ENCODE measurements around the gene HOXA13.

Gene HOXA13

DNA sequence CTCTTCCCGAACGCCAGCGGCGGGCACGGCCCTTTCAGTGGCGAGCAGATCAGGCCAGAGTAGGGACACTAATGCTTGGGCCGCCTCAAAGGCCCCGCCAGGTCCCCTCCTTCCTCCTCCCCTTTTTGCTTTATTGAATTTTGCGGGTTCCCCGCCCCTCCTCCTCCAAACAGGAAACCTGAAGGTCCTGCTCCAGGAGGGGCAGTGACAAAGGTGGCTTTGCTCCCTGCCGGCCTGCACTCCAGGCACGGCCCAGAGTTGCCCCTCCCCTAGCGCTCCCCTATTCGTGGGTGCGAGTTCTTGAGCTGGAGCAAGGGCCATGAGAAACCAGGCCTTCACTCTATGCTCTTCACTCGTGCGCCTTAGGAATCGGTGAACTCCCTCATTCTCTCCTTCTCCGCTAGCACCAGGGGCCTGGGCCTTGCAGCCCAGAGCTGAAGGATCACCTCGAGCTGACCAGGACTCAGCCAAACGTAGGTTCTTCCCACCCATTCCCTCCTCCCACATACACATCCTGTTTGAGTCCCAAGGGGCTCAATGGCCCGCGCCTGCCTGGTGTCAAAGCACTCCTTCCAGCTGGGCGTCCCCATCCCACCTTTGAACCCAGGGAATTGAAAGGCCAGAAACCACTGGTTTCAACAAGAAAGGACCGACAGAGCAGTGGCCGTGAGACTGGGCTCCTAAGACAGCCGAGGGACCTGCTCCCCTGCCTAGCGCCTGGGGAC is 51.7 kb downstream of the HOXA13 start:
- peak; percentile 51 for DNase-seq (ENCODE audit: low spot score)

DNA sequence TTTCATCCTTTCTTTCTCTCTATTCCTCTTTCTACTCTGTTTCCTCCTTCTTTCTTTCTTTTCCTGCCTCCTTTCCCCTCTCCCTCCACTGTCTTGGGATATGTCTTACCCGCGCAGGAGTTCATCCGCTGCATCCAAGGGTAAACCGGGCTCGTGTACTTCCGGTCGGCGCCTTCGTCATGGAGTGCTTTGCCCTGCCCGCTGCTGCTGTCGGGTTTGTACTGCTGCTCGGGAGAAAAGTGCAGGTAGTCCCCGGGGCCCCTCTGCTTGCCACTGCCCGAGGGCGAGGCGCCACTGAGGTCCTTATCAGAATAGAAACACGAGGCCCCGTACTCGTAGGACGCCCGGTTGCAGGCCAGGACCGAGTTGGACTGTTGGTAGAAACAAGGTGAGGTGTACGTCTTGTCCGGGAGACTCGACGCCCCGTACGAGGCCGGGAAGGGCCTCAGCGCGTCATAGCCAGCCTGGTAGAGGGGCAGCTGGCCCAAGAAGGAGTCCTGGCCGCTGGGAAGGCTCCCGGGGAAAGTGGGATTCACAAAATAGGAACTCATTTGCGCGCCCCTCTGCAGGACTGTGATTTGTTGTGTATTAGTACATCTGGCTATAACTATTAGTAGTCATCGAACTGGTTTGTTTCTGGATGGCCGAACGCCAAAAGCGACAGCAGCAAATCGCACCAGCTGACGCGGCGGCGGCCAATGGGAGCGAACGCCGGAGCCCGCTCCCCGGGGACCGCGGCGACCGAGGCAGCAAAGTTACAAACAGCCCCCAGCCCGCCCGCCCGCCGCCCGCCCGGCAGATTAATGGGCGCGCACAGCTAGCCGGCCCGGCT is 52.5 kb downstream of the HOXA13 start, which contains the start of gene HOXA6:
HOXA6 (minus strand) TSS at position 576 of the 832 bp plus-strand sequence; CDS start at position 551, 25 bp downstream.
- DNase-seq (ENCODE audit: low spot score), result peak; percentile 80

DNA sequence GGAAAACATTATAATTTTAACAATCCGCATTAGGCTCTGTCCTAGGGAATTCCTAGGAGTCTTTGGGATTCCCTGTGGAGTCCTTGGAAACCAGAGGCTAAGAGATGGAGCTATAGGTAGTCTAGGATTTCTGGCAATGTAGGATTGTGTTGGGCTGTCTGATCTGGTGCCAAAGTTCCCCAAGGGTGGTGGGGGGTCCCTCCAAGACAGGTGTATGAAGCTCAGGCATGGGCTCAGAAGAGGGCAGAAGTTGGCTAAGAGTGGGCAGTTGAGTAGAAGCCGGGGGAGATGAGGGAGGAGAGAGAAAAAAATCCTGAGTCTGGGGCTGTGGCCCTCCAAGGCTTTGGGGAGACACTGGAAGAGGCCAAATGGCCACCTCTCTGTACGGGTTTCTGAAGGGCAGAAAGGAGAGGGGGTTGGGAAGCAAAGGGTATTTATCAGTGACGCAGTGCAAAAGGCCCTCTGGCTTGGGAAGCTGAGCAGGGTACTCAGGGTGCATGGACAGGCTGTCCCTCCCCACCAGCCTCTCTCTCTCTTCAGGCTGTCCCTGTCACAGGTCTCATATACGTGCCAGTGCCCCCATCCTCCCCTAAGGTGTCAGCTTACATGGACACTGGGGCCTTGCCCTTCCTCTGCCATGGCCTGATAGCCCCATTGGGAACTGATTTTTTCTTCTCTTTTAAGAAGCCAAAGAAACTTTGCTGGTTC is 53.2 kb downstream of the HOXA13 start:
- no peak for DNase-seq (ENCODE audit: low spot score)

DNA sequence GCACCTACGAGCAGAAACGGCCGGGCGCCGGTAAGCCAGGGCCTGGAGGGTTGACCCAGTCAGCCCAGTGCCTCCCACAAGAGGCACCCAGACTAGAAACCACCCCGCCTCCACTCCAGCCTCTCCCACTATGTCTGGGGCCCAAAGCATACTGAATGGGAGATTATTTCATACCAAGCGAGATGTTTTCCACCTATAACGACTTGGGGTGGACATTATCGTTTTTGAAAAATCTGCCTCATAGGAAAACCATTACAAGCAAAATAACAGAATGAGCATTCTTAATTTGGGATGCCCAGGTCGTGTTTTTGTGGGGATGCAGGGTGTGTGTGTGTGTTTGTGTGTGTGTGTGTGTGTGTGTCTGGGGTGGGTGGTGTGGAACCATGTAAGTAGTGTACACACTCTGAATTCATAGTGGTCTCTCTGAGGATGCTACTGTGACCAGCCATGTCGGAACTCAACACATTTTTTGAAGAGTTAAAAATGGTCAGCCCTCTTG is 53.9 kb downstream of the HOXA13 start:
- DNase-seq (ENCODE audit: low spot score), result no peak

DNA sequence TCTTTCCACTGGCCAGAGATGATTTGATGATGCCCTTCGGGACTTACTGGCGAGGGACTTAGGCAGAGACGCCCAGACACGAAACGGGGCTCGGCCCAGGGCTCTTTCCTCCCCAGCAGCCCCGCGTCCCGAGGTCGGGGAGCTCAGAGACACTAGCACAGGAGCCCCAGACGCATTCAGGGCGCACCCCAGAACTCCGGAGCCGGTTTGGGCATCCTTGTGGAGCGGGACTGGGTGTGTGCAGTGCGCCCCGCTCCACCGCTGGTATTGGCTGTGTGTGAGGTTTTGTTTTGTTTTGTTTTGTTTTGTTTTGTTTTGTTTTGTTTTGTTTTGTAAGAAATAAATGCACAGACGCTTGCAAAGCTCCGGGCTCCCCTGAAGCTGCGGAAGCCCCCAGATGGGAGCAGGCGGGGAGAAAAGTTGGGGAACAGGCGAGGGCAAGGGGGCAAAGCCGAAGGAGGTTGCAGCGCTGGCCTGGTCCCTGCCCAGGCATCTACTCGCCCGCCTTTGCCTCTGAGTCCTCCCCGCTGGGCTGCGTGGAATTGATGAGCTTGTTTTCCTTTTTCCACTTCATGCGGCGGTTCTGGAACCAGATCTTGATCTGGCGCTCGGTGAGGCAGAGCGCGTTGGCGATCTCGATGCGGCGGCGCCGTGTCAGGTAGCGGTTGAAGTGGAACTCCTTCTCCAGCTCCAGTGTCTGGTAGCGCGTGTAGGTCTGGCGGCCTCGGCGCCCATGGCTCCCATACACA is 54.6 kb downstream of the HOXA13 start:
- no peak for DNase-seq (ENCODE audit: low spot score)

DNA sequence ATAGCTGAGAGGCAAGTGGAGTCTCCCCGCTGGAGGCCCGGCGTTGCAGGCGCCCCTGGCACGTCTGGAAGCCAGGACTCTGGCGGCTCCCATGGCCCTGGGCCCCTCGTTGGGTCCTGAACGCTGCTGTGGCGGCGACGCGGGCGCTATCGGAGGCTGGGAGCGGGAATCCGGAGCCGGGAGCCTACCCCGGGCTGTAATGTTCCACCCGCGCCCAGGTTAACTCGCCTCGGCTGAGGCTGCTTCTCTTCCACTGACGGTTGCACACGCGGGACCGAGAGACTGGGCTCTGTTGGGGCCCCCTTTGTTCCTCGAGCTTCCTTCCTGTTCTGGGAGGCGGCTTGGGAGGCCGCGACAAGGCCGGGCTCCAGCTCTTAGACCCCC is 55.1 kb downstream of the HOXA13 start:
- no peak for DNase-seq (ENCODE audit: low spot score)
